Stimulated activated CD4-positive, alpha-beta T cell treated with anti-CD3 and anti-CD28 coated beads, Interleukin-2, amount 100 ng/mL, for 48 hours (primary cell): ENCODE measurements around the gene VTN.
A peak's percentile ranks its signal among the peaks of the same experiment; 100 is the strongest.

Experiments used
- DNase-seq, 2 donors: peaks; one replicate each; pipeline ENCODE4 v3.0.0-alpha.2; 2020

VTN gene, protein sequence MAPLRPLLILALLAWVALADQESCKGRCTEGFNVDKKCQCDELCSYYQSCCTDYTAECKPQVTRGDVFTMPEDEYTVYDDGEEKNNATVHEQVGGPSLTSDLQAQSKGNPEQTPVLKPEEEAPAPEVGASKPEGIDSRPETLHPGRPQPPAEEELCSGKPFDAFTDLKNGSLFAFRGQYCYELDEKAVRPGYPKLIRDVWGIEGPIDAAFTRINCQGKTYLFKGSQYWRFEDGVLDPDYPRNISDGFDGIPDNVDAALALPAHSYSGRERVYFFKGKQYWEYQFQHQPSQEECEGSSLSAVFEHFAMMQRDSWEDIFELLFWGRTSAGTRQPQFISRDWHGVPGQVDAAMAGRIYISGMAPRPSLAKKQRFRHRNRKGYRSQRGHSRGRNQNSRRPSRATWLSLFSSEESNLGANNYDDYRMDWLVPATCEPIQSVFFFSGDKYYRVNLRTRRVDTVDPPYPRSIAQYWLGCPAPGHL

DNA sequence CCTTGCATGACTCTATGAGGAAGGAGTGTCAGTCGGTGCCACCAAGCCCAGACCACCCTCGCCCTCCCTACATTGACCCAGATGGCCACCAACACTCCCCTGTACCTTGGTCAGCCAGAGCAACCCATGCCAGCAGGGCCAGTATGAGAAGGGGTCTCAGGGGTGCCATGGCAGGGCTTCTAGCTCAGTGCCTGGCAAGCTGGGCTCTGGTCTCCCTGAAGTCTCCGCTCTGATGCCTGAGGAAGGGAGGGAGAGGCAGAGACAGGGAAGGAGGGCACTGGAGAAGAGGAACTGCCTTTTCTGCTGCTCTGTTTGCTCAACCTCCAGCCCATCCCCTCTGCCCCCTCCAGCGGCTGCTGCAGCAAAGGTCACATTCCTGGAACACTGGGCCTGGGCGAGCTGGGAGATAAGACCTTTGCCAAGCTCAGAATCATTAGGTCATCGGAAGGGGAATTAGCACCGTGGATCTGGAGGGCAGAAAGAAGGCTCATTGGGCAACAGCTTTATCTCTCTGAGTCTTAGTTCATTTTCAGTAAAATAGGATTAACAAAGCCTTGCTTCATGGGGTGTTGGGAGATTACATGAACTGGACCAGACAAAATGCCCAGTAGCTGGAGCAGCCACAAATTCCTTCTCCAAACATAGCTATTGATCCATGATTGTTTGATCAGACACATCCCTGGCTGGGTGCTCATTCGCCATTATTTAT is at the start of gene VTN:
Gene VTN, minus strand, starts transcription at position 273 of the 709 bp plus-strand sequence. Its CDS starts 104 bp downstream, at position 169.
- no peak for DNase-seq

- peak; percentile 44 to 48 for DNase-seq
Observed at GRCh38 chr17:28416703-28417311, 46.7 kb upstream of the VTN start.

GRCh38 chr17:28415886-28416285 is 45.8 kb upstream of the VTN start:
- DNase-seq, result no peak

DNA sequence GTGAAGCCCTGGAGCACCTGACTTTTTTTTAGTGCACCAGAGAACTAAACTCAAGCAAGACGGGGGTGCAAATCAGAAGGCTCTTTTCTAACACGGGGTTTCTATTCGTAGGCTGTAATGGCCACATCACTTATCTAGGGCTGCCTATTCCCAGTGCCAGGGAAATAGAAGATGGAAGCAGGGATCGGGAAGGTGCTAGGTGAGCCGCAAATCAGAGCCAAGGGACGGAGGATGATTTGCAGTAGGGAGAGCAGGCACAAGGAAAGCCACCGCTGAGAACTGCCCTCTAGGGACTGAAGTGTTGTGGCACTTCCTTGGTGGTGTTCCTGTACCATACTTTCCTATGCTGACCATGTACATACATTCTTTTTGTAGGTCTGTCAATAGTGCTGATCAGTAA is 43.7 kb upstream of the VTN start:
- no peak for DNase-seq

DNA sequence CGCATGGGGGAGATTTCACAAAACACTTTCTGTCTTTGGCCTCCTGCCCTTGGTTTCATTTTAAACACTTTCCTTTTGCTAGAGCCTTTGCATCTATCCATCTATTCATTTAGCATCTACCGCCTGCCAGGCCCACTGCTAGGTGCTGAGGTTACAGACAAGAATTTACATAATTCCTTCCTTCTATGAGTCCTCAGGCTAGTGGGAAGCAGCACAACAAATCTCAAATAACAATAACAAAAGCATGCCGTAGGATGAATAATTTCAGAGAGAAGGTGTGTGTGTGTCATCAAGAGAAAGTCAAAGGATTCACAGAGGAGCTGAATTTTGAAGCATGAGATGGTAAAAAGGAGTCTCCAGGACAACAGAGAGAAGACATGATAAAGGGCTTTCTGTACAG is 42.0 kb upstream of the VTN start:
- DNase-seq, result no peak

- DNase-seq, result no peak
Observed at GRCh38 chr17:28407974-28408306, 37.8 kb upstream of the VTN start.

DNA sequence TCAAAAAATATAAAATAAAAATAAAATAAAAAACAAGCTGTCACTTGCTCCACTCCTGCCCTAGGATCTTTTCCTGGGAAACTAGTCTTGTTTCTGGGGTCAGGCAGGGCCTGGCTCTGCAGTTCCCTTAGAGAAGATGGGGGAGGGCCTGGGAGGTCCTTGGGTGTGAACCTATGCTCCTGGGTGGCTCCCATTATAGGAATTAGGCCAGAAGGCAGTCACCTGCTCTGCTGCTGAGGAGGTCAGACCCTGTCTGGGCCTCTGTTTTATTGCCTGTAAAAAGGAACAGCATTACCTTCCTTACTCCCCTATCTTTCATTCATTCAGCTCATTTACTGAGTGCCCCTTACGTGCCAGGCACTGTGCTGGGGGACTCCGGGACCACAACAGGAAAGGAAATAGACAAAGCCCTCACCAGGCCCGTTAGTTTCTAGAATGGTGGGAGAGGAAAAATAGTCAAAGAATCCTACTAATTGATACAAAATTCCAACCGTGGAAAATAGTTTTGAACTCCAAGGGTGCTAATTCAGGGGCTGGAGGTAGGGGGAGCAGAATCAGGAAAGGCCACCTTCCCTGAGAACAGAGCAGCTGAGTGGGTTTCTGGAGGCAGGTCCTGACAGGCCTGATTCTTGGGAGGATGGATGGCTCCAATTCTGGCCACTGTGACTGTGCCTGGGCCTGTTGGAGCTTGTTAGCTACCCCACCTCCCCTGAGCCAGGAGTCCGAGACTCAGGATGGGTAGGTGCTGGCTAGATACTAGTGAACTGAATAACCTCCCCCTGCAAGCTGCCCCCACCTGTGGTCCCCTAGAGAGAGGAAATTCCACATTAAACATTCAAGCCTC is 37.2 kb upstream of the VTN start:
- DNase-seq, result no peak

DNA sequence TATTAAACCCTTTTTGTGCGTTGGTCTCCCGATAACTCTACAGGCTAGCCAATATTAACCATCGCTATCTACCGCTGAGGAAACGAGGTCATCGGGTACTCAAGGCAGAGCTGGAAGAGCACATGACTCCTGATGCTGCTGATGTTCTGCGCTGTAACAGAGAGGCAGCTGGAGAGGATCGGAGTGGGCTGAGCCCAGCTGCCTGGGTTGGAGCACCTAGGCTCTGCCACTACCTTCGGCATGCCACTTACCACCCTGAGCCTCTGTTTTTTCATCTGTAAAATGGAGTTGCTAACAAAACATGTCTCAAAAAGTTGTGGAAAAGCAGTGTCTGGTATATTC is 36.3 kb upstream of the VTN start:
- no peak for DNase-seq

DNA sequence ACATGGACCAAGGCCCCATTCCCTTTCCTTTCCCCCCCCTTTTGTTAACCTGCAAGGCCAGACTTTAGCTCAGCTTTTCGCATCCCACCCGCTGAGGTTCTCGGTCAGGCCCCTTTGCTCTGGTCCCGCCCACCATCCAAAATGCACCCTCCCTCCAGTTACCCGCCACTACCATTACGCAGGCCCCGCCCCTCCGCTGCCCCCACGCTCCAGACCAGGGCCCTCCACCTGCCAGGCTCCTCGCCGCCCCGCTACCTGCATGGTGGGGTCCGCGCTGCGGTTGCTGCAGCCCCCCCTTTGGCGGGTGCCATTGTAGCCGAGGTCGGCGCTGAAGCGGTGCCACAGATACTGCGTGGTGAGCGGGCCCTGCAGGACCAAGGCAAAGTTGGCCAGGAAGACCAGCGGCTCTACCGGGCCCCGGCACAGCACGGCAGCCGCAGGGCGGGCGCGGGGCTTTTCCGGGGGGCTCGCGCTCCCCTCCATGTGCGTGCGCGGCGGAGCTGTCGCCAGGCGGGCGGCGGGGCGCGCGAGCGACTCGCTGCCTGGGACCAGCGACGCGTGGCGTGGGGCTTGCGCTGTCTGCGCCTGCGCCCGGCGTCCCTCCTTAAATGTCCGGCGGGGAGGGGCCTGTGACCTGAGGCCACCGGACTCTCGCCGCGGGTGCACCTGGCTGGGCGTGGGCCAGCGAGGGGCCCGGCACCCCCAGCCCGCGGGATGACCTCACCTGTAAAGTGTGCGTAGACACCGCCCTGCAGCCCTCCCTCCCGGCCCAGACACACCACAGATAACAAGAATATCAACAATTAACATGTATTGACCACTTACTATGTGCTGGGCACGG is 35.7 kb upstream of the VTN start, which contains the start of gene SLC46A1:
Gene SLC46A1, minus strand, starts transcription at position 581 of the 841 bp plus-strand sequence. Its CDS starts 98 bp downstream, at position 483.
- peak; percentile 46 to 56 for DNase-seq

- no peak for DNase-seq
Observed at GRCh38 chr17:28404812-28405570, 34.9 kb upstream of the VTN start.

DNA sequence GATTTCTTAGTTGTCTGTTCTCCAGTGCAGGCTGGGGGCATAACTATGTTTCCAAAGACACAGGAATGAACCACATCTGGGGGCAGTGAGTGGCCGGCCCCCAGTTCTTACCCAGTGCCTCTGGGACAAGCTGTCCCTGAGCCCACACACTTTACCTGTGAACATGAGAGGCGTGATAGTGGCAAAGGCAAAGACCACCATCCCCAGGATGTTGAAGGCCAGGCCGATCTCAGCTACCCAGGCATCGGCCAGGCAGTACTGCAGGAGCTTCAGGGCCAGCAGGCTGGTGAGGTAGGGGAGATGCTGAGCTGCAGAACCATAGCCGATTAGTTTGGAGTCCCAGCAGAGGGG is 34.3 kb upstream of the VTN start:
- no peak for DNase-seq

GRCh38 chr17:28404007-28404406 is 33.9 kb upstream of the VTN start:
- DNase-seq, result no peak

- no peak for DNase-seq
Observed at GRCh38 chr17:28402844-28403243, 32.7 kb upstream of the VTN start.

DNA sequence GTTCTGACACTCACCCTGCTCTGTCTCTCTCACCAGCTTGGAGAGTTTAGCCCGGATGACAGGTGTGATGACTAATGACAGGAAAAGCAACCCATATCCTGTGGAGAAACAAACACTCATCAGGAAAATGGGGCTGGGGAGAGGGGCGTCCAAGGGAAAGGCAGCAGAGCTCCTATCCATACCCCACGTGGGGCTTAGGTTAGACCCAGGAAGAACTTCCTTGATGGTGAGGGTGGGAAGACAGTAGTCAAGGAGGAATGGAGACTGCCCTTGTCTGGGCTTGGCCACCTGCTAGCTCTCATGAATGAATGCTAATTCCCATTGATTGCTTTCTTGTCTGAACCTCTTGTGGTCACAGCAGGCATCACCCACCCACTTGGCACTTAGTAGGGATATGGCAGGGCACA is 32.1 kb upstream of the VTN start:
- DNase-seq, result no peak

- DNase-seq, result no peak
Observed at GRCh38 chr17:28399808-28400207, 29.7 kb upstream of the VTN start.

- no peak for DNase-seq
Observed at GRCh38 chr17:28398280-28398981, 28.3 kb upstream of the VTN start.

DNA sequence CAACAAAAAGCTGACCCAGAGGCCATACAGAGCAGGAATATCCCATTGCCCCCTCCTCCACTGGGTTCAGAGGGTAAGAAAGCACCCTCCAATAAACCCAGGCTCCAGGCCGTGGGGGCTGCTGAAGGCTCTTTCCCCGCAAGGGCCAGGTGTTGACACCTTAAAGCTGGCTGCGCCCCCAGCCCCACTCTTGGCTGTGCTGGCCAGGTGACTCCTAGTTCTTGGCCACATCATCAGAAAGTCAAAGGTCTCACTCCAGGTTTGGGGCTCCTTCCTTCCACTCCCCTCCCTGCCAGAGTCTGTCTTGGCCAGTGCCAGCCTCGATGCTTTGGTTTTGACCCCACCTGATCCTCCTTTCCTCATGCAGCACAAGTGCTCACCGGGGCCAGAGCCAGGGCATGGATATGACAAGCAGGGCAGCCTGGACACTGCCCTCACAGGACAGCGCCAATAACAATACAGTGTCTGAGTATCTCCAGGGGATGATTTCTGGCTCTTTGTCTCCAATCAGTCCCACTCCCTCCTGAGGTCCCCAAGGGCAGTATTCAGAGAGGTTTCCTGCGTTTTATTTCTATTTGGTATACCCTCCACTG is 27.7 kb upstream of the VTN start:
- DNase-seq, result no peak

GRCh38 chr17:28397275-28397674 is 27.2 kb upstream of the VTN start:
- DNase-seq, result no peak

- no peak for DNase-seq
Observed at GRCh38 chr17:28396635-28397239, 26.6 kb upstream of the VTN start.

DNA sequence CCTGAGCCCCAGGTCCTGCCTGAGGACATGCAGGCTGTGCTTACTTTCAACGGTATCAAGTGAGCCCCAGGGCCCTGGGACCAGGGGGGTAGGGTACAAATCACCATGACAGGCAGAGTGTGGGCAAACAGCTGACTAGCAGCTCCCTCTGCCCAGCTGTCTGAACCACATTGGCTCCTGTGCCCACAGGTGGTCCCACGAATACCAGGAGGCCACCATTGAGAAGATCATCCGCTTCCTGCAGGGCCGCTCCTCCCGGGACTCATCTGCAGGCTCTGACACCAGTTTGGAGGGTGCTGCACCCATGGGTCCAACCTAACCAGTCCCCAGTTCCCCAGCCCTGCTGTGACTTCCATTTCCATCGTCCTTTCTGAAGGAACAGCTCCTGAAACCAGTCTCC is 25.9 kb upstream of the VTN start:
- DNase-seq, result no peak
